ENCODE results near the gene KRTAP4-12.
"Not testable (repeated sequence)": the region's sequence is repeated elsewhere in the genome, so short reads cannot be mapped to it uniquely, and the experiment has no call there.

Gene KRTAP4-12

DNA sequence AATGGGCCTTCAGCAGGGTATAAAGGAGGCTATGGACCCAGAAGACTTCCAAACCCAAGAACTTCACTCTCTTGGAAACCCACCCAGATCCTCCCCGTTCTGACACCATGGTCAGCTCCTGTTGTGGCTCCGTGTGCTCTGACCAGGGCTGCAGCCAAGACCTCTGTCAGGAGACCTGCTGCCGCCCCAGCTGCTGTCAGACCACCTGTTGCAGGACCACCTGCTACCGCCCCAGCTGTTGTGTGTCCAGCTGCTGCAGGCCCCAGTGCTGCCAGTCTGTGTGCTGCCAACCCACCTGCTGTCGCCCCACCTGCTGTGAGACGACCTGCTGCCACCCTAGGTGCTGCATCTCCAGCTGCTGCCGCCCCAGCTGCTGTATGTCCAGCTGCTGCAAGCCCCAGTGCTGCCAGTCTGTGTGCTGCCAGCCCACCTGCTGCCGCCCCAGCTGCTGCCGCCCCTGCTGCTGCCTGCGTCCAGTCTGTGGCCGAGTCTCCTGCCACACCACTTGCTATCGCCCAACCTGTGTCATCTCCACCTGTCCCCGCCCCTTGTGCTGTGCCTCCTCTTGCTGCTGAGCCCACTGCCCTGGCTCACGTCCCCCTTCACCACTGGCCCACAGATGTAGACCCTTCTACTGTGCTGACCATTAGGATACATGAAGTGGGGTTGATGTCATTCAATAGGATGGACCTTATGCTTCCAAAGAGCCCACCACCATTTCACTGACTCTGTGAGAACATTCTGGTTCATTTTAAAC lies 39.7 kb downstream of the KRTAP4-12 start, which contains the start of gene KRTAP4-7:
Gene KRTAP4-7 (plus strand): TSS at position 51 of the 757 bp plus-strand sequence. CDS start 57 bp downstream, at position 108.
- not testable (repeated sequence) for H3K27ac Mint-ChIP-seq; H3K4me3 Mint-ChIP-seq; H3K9me3 Mint-ChIP-seq; H3K27me3 Mint-ChIP-seq; ATAC-seq; H3K4me1 Mint-ChIP-seq; DNase-seq; H3K36me3 Mint-ChIP-seq (ENCODE audit: low read depth)

DNA sequence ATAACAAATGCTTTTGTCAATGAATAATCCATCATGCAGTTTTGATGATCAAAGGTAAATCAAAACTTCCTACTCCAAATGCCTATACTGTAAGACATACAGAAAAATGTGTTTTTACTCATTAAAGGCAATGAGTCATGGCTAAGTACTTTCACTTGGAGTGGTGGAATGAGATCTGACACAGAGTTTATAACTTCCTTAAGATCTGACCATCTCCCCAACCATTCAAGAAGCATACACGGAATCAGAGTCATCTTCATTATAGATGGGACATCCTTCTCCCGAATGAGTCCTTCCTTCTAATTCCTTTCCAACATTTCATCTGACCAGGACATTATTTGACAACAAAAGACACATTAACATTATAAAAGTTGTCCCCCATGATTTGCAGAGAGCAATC lies 40.6 kb downstream of the KRTAP4-12 start:
- not testable (repeated sequence) for H3K27ac Mint-ChIP-seq, ATAC-seq, DNase-seq

DNA sequence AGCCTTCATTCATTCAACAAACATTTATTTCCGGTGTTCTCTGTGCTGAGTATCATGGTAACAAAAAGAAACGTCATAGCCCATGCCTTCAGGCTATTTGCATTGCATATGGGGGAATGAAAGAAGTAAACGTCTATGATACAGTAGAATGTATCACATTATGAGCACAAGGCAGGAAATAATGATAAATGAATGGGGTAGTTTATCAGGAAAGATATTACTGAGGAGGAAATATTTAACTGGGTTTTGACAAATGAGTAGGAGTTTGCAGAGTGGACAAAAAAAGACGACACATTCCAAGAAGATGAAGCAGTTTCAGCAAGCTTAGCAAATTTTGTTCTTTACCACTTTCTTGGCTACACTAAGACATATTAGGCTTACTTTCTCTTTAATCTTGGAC lies 41.4 kb downstream of the KRTAP4-12 start:
- peaks cover 2% of the 10 kb centered on the region for H3K27me3 Mint-ChIP-seq
- DNase-seq, result no peak
- no peaks in the 10 kb centered on the region for H3K9me3 Mint-ChIP-seq
- H3K36me3 Mint-ChIP-seq (ENCODE audit: low read depth), result no peaks in the 10 kb centered on the region
- no peaks in the 10 kb centered on the region for H3K4me1 Mint-ChIP-seq
- ATAC-seq, result no peak
- H3K27ac Mint-ChIP-seq, result no peak overlapping the region
- no peak overlapping the region for H3K4me3 Mint-ChIP-seq

More for the DNA sequence above, 40.6 kb downstream of the KRTAP4-12 start:
- H3K9me3 Mint-ChIP-seq; H3K4me3 Mint-ChIP-seq; H3K36me3 Mint-ChIP-seq (ENCODE audit: low read depth); H3K4me1 Mint-ChIP-seq; H3K27me3 Mint-ChIP-seq: not testable (repeated sequence)

DNA sequence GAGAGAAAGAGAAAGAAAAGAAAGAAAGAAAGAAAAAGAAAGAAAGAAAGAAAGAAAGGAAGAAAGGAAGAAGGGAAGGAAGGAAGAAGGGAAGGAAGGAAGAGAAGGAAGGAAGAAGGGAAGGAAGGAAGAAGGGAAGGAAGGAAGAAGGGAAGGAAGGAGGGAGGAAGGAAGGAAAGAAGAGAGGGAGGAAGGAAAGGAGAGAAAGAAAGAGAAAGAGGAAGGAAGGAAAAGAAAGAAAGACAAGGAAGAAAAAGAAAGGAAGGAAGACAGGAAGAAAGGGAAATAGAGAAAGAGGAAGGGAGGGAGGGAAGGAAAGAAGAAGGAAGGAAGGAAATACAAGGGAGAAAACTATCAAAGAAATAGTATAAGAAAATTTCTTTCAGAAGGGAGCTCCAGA lies 47.2 kb downstream of the KRTAP4-12 start:
- H3K4me1 Mint-ChIP-seq, result no peaks in the 10 kb centered on the region
- H3K36me3 Mint-ChIP-seq (ENCODE audit: low read depth), result no peaks in the 10 kb centered on the region
- DNase-seq (no peak), ATAC-seq (no peak)
- no peak overlapping the region for H3K27ac Mint-ChIP-seq
- H3K27me3 Mint-ChIP-seq, result peaks cover 23% of the 10 kb centered on the region
- H3K9me3 Mint-ChIP-seq, result no peaks in the 10 kb centered on the region
- no peak overlapping the region for H3K4me3 Mint-ChIP-seq

DNA sequence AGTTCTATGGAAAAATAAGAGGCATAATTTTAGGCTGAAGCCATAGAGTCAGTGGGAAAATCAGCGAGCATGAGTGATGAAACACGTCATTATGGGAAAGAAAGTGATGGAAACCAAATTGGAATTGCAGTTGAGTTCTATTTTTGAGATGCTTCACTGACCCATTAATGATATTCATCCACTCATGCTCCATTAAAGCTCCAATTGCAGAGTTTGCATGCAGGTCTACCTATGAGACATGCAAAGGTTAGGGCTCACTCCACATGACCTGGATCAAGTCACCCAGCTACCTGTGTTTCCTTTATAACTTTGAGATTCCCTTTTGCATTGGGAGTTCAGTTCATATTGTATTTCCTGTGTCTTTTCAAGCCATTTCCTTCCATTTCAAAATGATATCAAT lies 50.3 kb downstream of the KRTAP4-12 start:
- no peaks in the 10 kb centered on the region for H3K9me3 Mint-ChIP-seq
- no peaks in the 10 kb centered on the region for H3K4me1 Mint-ChIP-seq
- no peak overlapping the region for H3K27ac Mint-ChIP-seq
- ATAC-seq (no peak), DNase-seq (no peak)
- no peak overlapping the region for H3K4me3 Mint-ChIP-seq
- peaks cover 23% of the 10 kb centered on the region for H3K27me3 Mint-ChIP-seq
- no peaks in the 10 kb centered on the region for H3K36me3 Mint-ChIP-seq (ENCODE audit: low read depth)
